GM12878 (cell line): Measurements from ENCODE around the gene DMRTC2. TPM values are rescaled to one million over a fixed set of nuclear protein-coding genes. Genes with fewer than 3 reads are reported as not detected.

Experiments used
- BCL3 ChIP-seq: IDR thresholded peaks from 2 replicates; pipeline ENCODE4 v1.6.1; 2011; ENCODE audit warnings: borderline replicate concordance, low read depth, mild to moderate bottlenecking, moderate library complexity, low read length; ENCODE audit not compliant: insufficient read depth, poor library complexity, severe bottlenecking
- CBFB ChIP-seq: IDR thresholded peaks from 2 replicates; pipeline ENCODE4 v1.6.1; 2016; ENCODE audit warnings: antibody characterized with exemption, low read depth
- CUX1 ChIP-seq: IDR thresholded peaks from 2 replicates; pipeline ENCODE4 v1.6.1; 2012; ENCODE audit warnings: improper control_type of control experiment, low read depth, low read length; ENCODE audit not compliant: insufficient replicate concordance
- ETV6 ChIP-seq, 2 experiments: fragments of 450-650 bp in 1 of 2; IDR thresholded peaks in 1 of 2; conservative IDR thresholded peaks in 1 of 2; 2 replicates each; pipeline ENCODE4 v1.6.1; 2014; ENCODE audit warnings: antibody characterized with exemption in 1 of 2, borderline replicate concordance in 1 of 2, low read depth in 1 of 2, mild to moderate bottlenecking in 1 of 2, moderate library complexity in 1 of 2
- HDGF ChIP-seq: fragments of 450-650 bp; IDR thresholded peaks from 2 replicates; pipeline ENCODE4 v1.6.1; 2016; ENCODE audit warnings: antibody characterized with exemption
- JUNB ChIP-seq: IDR thresholded peaks from 2 replicates; pipeline ENCODE4 v1.6.1; 2016; ENCODE audit warnings: antibody characterized with exemption, mild to moderate bottlenecking
- JUND ChIP-seq: IDR thresholded peaks from 2 replicates; pipeline ENCODE4 v1.6.1; 2012; ENCODE audit warnings: low read depth, mild to moderate bottlenecking, low read length, improper control_type of control experiment, moderate library complexity
- MEF2B ChIP-seq: fragments of 450-650 bp; IDR thresholded peaks from 2 replicates; pipeline ENCODE4 v1.6.1; 2018; ENCODE audit warnings: mild to moderate bottlenecking, moderate library complexity; ENCODE audit not compliant: partially characterized antibody, poor library complexity, severe bottlenecking
- MTA3 ChIP-seq: IDR thresholded peaks from 2 replicates; pipeline ENCODE4 v1.6.1; 2012; ENCODE audit warnings: low read length, inconsistent platforms, borderline replicate concordance
- MYC ChIP-seq: IDR thresholded peaks from 2 replicates; pipeline ENCODE4 v1.6.1; 2011; ENCODE audit warnings: mild to moderate bottlenecking, low read length, moderate library complexity, inconsistent platforms; ENCODE audit not compliant: insufficient read depth, insufficient replicate concordance, insufficient read length, severe bottlenecking
- POLR2A ChIP-seq: IDR thresholded peaks from 2 replicates; pipeline ENCODE4 v1.6.1; 2011; ENCODE audit warnings: low read depth, mild to moderate bottlenecking, low read length
- RCOR1 ChIP-seq: conservative IDR thresholded peaks from 2 replicates; pipeline ENCODE4 v1.6.1; 2012; ENCODE audit warnings: low read depth, low read length, improper control_type of control experiment
- SKIL ChIP-seq: fragments of 450-650 bp; IDR thresholded peaks from 2 replicates; pipeline ENCODE4 v1.6.1; 2017; ENCODE audit warnings: mild to moderate bottlenecking, low read depth, inconsistent platforms; ENCODE audit not compliant: poor library complexity, severe bottlenecking
- SP1 ChIP-seq: IDR thresholded peaks from one replicate; pipeline ENCODE4 v1.6.1; 2011; ENCODE audit warnings: low read depth, low read length
- STAT3 ChIP-seq: IDR thresholded peaks from 2 replicates; pipeline ENCODE4 v1.6.1; 2011; ENCODE audit warnings: low read depth, low read length, improper control_type of control experiment
- ZNF384 ChIP-seq: IDR thresholded peaks from 2 replicates; pipeline ENCODE4 v1.6.1; 2012; ENCODE audit warnings: low read depth, mild to moderate bottlenecking, low read length, improper control_type of control experiment, borderline replicate concordance
- ZNF622 ChIP-seq: fragments of 450-650 bp; IDR thresholded peaks from 2 replicates; pipeline ENCODE4 v1.6.1; 2017; ENCODE audit warnings: mild to moderate bottlenecking, inconsistent platforms
- polyA plus RNA-seq, 11 experiments: library from polyadenylated mRNA; depleted of rRNA in 4 of 11; unstranded in 6 of 11; stranded (reverse) in 5 of 11; fragments of >200 nt; fragmentation: Nextera tagmentation in 4 of 11; fragmentation: Illumina TruSeq in 1 of 11; extraction: Ambion mirVana in 4 of 11; extraction: Trizol in 1 of 11; gene quantifications; 1 replicate in 1 of 11; 2 replicates in 10 of 11; pipeline versions ENCODE4 v1.2.1 to v1.2.3, GENCODE V29; 2011 to 2016; ENCODE audit warnings: inconsistent platforms in 2 of 11, missing spikeins in 2 of 11, low read depth in 1 of 11
- total RNA-seq, 4 experiments: library from RNA; depleted of rRNA in 3 of 4; stranded (reverse); fragments of >200 nt in 3 of 4; fragmentation: Illumina TruSeq in 1 of 4; extraction: Trizol in 1 of 4; gene quantifications; 2 replicates each; pipeline versions ENCODE4 v1.2.1 to v1.2.3, GENCODE V29; 2013 to 2021

The DMRTC2 gene
- total and polyA plus RNA-seq, 10 of the 15 experiments (the other 5 are each of a cell fraction or from before 2014, with no cell fraction given) = not detected

- TF ChIP-seq JUNB (no peak), CBFB (peak; percentile 22; the same call in 1 of the 2 replicates), CUX1 (peak; percentile 88), RCOR1 (no peak), POLR2A (peak; percentile 32; the same call in 1 of the 2 replicates), STAT3 (no peak), SP1 (peak; percentile 80), MTA3 (peak; percentile 72; the same call in 1 of the 2 replicates), ETV6 (conservative IDR thresholded peaks at IDR 0.05 in 1 of 2, IDR thresholded peaks at IDR 0.05 in 1 of 2; ENCODE audit: borderline replicate concordance in 1 of 2, low read depth in 1 of 2) (peak in 1 of 2 experiments; percentile 62; a peak in 1 of 4 replicates), HDGF (peak; percentile 100), ZNF384 (no peak), ZNF622 (no peak), SKIL (peak; percentile 50), JUND (no peak), BCL3 (no peak), MEF2B (peak; percentile 98), MYC (no peak)
Measured at GRCh38 chr19:41886761-41887710, 42.2 kb downstream of the DMRTC2 start (continued).
